HTR-8/SVneo (cell line): Measurements from ENCODE around the gene PAK6.

Experiments
- DNase-seq: peaks from one replicate; pipeline ENCODE4 v3.0.0; 2011; ENCODE audit warnings: low spot score, mixed read lengths; ENCODE audit not compliant: insufficient read length
- FAIRE-seq: peaks from 2 replicates; lab custom pipeline; 2011; peaks lifted over from hg19 to GRCh38; lab: Jason Lieb, UNC

Gene PAK6

DNA sequence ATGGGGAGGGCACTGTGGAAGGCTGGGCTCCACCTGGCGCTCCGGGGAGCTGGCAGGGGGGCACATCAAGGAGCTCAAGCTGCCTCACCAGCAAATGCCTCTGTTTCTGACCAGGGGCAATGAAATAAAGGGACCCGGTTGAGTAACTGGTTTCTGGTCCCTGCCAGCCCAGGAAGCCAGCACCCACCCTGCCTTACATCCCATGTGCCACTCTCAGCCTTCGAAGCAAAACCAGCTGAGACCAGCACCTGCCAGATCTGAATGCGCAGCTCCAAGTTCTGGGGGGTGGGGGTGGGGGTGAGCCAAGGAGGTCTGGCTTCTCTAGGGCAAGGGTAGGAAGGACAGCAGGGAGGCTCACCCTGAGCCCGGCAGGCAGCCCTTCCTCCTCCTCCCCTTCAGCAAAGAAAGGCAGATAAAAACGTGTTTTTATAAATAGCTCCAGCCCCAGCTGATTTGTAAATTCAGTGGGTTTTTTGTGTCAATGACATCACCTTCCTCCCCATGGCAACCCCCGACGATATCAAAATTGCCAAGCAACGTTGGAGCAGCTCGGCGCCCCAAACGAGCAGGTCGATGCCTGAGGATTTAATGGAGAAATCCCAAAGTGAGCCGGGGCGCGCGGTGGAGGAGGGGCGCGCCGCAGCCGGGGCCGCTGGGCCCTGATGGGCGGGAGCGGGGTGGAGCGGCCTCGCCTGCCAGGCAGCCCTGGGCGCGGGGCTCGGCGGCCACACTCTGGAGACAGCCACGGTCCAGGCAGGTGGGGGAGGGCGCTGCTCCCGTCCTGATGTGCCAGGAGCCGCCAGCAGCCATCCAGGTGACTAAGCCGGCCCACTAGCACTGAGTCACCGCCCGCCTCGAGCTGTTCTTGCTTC is at the start of gene PAK6:
Gene PAK6 (plus strand): TSS at position 532 of the 872 bp plus-strand sequence. CDS start 25,723 bp downstream, outside the sequence.
- FAIRE-seq = peak; percentile 73
- peak; percentile 56 for DNase-seq

DNA sequence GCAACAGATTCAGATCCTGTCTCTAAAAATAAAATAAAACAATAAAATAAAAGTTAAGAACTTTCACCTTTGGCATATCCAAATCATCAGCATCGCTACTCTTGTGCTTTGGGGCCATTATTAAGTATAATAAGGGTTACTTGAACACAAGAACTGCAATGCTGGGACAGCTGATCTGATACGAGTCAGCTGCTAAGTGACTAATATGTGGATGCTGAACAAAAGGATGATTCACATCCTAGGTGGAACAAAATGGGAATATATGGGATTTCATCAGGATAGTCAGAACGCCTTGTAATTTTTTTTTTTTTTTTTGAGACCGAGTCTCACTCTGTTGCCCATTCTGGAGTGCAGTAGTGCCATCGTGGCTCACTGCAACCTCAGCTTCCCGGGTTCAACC is 48.3 kb upstream of the PAK6 start:
- FAIRE-seq (no peak), DNase-seq (peak; percentile 11)

DNA sequence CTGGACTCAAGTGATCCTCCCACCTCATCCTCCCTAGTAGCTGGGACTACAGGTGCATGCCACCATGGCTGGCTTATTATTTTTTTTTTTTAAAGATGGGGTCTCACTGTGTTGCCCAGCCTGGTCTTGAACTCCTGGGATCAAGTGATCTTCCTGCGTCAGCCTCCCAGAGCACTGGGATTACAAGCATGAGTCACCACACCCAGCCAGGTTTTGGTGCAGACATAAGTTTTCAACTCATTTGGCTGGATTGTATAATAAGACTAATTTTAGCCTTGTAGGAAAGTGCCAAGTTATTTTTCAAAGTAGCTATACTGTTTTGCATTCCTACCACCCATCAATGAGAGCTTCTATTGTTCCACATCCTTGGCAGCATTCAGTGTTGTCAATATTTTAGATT is 45.9 kb upstream of the PAK6 start:
- DNase-seq (no peak), FAIRE-seq (no peak)

DNA sequence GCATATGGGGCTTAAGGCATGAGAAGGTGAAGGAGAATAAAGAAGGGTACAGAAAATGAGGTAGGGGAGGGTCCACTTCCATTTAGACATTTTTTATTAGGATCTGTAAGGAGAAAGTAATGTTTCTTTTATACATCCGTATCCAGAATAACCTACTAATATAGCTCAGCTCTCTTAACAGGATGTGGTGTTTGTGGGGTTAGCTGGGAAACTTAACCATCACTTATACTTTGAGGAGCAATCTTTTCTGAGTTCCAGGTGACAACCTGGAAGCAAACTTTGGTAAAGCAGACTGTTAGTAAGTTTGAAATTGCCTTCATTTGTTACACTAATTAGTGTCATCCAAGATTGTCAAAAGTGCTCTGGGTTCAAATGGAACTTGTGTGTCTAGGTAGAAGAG is 41.4 kb upstream of the PAK6 start:
- DNase-seq = no peak

DNA sequence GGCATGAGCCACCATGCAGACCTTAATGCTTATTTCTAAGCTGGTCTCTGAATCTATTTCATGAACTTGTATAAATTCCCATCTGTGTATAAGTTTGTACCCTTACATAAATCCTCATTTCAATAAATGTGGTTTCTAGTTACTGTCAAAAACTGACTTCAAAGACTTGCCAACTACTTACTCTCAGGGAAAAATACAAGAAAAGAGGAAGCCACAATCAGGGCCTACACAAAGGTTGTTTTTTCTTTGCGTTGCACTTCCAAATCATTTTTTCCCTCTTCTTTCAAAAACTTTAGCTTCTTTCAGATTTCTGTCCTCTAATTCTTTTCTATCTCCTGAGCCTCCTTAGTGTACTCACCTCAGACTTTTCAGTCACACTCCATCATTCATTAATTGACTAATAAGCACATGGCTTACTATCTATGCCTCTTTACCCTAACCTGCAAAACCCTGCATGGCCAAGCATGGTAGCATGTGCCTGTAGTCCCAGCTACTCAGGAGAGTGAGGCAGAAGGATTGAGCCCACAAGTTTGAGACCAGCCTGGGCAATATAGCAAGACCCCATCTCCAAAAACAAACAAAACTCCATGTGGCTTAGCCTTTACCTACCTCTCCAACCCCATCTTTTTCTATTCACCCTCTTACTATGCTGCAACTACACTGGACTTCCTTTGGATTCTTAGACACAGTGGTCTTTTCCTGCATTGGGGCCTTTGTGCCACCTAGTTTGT is 40.3 kb upstream of the PAK6 start:
- DNase-seq = no peak
- FAIRE-seq = no peak

More for the DNA sequence above, 41.4 kb upstream of the PAK6 start:
- no peak for FAIRE-seq

DNA sequence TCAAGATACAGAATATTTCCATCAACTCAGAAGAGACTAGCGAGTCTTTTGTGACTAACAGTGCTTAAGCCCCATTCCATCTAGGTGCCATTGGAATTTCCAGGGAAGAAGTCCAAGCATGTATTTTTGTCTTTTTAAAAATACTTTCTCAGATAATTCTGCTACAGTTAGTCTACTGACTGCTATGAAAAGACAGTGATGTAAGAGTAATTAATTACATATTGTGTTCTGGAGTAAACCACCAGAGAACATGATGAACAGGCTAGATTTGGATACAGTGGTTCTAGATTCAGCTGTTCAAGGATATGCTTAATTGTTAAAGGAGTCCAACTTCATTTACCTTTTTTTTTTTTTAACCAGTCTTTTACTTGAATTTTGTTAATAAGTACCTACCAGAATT is 34.8 kb upstream of the PAK6 start:
- DNase-seq = no peak
- FAIRE-seq = no peak

DNA sequence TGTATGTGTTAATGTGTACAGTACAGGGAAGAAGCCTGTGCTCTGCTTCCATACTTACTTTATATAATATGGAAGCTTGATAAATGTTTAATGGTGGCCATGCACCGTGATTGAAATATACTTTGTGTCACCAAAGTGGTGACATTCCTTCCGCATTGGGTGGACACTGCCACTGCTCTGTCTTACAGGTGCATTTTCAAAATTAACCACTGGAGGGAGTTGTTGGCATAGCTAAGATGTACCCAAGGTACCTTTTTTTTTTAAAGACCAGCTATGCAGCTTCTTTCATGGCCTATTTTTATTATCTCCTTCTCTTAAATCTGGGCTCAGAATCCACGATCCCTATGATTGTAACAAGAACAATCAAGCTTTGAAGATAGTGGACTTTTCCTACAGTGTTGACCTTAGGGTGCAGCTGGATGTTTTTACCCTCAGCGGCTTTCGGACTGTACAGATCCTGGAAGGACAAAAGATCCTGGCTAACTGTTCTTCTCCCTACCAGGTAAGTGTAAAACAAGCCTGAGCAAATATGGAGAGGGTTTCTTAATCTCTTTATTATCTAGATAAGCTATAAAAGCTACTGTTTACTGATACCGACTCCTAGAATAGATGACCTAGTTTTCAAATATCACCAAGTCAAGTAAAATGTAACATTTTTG is 21.6 kb upstream of the PAK6 start:
- FAIRE-seq (peak; percentile 28), DNase-seq (peak; percentile 52)

DNA sequence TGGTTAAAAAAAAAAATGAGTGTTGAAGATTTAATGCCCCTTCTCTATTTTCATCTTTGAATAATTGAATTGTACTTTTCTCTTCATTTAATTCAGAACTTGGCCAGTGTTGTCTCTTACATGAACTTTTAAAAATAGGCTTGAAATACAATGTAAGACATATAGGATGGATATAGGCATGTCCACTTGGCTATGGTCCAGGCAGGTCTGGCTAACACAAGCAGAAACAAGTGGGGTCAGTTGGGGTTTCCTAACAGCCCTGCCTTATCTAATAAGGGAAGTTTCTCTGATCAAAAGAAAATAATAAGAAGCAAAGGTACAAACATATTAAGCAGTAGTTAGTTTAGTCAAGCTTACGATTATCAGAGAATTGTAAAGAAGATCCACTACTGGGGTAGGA is 19.1 kb upstream of the PAK6 start:
- FAIRE-seq (no peak), DNase-seq (no peak)

DNA sequence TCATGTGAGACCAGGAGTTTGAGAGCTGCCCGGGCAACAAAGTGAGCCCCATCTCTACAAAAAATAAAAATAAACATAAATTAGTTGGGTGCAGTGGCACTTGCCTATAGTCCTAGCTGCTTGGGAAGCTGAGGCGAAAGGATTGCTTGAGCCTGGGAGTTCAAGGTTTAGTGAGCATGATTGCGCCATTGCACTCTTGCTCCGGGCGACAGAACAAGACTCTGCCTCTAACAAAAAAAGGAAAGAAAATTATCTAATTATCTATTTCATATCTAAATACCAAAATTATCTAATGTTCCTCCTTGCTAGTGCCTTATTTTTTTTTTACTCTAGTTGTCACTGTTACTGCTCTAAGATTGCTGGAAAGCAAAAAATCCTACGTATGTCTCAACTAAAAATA is 16.7 kb upstream of the PAK6 start:
- no peak for FAIRE-seq
- DNase-seq = no peak

DNA sequence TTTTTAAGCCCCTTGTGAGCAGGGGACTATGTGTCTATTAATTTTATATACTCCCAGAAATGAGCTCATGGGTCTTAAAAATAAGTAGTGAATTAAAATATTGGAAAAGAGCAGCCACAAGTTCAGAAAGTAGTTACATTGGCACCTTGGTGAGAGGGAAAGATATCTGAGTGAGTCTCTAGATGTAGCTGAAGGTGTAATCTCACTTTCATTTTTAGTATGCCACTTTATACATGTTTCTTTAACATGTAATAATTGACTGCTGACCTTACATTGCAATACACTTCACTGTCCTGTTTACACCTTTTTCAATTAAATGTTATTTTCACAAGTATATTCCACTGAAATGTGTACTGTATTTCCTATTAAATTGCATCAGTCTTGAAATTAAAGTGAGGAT is 12.1 kb upstream of the PAK6 start:
- FAIRE-seq (no peak), DNase-seq (no peak)

DNA sequence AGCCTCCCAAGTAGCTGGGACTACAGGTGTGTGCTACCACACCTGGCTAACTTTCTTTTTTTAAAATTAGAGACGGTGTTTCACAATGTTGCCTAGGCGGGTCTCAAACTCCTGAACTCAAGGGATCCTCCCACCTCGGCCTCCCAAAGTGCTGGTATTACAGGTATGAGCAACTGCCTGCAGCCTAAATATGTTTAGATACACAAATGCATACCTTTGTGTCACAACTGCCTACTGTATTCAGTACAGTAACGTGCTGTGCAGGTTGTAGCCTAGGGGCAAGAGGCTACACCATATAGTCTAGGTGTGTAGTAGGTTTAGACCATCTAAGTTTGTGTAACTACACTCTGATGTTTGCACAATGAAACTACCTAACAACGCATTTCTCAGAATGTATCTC is 9.5 kb upstream of the PAK6 start:
- FAIRE-seq (no peak), DNase-seq (no peak)

DNA sequence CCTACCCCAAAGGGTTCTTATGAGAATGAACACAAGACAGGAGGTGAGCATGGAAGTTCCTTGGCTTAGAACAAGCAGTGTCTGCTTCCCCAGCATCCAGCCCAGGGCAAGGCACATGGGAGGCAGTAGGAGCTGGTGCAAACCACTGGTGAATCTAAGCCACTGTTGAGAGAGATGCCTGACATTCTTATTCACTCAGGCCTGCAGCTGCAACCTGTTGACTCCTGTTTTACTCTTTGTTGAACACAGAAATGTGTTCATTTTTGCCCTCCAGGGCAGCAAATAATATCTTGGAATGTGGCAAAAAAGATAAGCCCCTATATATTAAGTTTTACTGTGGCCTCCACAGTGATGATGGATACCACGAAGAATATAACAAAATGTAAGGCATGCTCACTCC is 8.9 kb upstream of the PAK6 start:
- DNase-seq (no peak), FAIRE-seq (no peak)

DNA sequence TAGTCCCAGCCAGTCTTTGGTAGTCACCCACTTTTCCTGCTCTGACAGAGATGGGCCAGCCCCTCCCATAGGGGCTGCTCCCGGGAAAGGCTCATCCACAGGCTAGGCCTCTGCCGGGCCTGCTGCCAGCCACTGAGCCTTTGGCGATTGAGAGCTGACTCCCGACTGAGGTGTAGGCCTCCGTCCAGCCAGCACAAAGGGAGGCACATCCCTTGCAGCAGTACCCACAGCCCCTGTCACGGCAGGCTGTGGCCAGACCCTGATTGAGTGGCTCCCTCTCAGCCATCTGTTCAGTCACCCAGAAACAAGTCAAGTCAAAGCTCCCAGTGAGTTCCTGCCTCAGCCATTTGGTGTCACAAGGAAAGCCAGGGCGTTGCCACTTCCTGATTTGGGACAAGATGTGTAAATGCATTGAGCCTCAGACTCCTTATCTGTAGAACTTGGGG is 6.2 kb upstream of the PAK6 start:
- DNase-seq = no peak

DNA sequence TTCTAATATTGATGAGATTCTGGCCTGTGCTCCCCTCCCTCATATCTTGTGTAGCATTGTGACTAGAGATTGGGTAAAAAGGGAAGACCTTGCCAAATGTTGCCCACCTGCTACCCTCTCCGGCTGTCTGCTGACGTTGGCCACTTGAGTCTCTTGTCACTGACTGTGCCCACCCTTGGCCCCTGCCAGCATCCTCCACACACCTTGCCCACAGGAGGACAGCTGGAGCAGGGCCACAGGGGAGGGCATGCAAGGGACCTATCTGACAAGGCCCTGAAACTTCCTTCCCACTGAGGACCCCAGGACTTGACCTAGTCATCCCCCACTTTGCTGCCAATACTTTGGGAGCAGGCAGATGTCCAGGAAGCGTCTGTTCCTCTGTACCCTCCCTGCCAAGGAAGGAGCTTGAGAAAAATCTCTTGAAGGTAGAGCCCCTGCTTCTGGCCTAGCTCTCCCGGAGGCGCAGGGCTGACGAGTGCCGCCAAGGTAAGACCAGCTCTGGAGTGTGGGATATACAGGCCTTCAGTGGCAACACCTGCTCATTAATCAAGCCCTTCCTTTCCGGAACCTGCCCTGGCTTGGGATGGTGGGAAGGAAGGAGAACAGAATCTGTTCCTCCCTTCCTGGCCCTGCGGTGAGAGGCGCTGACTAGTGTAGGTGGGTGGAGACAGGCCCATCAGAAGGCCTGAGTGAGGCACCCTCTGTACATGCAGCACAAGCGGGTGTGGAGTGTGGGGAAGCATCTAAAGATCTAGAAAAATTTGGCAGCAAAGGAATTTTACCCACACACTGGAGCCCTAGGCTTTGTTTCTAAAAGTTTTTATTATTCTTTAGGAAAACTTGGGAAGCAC is 4.9 kb upstream of the PAK6 start:
- DNase-seq (no peak), FAIRE-seq (no peak)

More for the DNA sequence above, 6.2 kb upstream of the PAK6 start:
- no peak for FAIRE-seq

DNA sequence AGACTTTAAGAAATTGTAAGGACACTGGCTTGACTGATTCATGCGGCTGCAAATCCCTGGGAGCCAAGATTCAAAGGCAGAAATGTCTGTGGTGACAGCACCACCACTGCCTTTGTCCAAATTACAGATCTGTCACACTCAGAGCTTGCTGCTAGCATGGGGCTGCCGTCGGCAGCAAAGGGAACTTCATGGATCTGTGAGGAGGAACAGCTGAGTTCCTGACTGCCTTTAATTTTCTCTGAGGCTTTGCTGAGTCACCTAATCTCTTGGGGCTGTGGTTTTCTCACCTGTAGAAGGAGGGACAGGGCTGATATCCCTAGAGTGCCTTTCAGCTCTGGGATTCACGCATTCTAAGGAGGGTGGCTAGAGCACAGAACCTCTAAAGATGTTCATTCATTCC is 4.1 kb upstream of the PAK6 start:
- DNase-seq (no peak), FAIRE-seq (no peak)

DNA sequence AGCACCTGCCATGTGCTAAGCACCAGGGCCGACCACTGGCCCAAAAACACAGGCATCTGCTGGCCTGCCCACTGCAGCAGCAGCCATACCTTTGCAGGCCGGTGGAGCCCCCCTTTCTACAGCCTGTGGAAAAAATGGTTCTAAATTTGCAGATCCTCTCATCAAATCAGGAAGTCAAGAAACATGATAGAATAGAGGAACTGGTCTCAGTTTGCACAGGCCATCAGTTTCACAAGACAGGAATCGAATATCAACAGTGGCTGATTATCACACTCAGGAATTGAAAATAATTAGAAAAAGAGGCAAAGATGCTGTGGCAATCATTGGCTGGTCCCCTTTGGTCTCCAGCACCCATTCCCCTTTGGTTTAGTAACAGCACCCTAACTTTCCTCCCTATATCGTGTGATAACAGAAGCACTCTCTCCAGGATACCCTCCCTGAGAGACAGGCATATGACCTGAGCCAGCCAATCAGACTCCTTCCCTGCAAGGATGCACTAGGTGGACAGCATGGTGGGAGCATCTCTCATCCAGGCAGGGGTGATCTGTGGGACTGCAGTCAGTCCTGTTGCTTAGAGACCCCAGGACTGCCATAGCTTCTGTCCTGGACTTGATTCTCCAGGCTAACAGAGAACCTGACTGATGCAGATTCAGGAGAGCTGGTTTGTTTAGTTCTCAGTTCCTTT is 3.5 kb upstream of the PAK6 start:
- no peak for FAIRE-seq
- DNase-seq = no peak

DNA sequence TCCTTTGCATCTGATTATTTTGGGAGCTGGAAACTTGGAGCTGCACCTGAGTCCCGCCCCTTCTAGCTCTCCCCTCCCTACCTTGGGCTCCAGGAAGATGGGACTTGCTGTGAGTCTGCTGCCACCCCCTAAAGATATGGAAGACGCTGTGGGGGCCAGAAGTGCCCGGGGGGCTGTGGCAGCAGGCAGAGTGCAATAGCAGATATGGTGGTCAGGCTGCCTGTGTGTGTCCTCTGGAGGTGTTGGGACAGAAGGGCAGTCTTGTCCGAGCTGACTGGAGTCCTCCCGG is 485 bp downstream of the PAK6 start:
- FAIRE-seq (no peak), DNase-seq (no peak)

DNA sequence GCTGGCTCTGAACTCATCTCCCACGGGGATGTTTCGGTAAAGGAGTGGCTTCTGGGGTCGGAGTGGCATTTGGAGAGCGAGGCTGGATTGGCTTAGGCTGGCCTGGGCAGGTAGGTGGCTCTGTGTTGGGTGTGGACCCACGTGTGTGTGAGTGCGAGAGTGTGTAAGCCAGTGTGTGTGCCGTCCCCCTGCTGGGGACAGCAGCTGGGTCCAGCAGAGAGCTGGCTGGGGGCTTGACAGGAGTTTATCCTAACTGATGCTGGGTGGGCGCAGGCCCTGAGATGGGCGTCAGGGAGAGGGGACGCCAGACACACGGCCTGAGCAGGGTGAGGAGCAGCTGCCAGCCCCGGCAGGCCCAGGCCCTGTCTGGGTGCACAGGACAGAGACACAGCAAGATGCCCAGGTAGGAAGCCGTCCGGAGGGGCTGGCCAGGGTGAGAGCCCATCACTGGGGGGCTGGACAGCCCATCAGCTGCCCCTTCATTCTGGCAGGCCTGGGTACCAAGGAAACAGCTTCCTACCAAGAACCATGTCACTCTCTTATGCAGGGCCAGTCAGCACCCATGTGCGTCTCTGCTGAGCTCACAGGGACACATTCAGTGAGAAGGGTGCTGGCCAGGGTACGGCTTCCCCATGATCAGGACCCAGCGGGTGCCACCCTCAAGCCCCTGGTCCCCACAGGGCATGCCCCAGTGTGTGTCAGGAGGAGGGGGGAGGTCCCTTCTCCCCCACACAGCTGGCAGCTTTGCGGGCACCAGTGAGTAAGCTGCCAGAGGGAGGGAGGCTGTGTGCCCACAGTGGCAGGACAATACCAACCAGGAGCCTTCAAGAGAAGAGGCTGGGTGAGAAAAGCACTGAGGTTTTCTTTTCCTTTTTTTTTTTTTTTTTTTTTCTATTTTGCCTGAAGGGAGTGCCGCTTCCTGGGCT is 1.1 kb downstream of the PAK6 start:
- DNase-seq (no peak), FAIRE-seq (no peak)
